GM10266 (cell line): Measurements from ENCODE around the gene MYH15.

Experiments
- DNase-seq: peaks from one replicate; pipeline ENCODE4 v3.0.0; 2012; ENCODE audit errors: extremely low spot score
- CTCF ChIP-seq: IDR thresholded peaks from 2 replicates; pipeline ENCODE4 v1.5.1; 2012; ENCODE audit warnings: mild to moderate bottlenecking, low read depth; ENCODE audit not compliant: control insufficient read depth, insufficient read depth; ENCODE audit errors: missing control alignments

MYH15 gene

GRCh38 chr3:108377384-108377783, 133.0 kb downstream of the MYH15 start:
- TF ChIP-seq CTCF = no peak
- DNase-seq = no peak

DNA sequence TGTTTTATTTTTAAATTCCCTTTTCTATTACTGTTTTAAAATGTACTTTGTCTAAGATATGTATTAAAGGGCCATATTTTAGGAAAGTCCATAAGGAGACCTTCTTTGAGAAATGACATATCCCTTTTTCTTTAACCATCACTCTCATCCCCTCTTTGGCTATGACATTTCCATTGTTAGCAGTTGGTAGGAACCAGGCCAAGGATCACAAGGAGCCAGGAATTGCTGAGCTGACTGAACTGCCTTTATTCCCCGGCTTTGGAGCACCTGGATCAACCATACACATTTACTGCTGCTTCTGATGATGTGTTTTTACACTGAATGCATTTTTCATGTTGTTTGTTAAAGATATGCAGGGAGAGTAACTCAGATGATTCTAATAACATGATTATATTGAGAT, 134.4 kb downstream of the MYH15 start:
- no peak for DNase-seq

DNA sequence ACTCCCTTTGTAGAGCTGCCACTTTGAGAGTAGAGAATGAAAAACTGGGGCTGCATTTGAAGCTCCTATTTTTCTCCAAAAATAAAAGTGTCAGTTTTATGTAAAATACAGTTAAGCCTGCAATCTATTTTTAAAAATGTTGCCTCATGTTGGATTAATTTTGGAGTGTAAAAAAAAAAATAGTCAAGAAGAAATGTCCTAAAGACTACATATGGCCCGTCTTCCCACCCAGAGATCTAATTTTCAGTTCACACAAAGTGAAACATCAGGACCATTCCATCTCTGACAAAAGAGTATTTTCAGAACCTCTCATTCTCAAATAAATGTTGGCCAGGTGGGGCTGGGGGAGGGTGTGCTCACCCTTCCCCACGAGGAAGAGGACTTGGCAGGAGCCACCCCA, 151.4 kb downstream of the MYH15 start:
- no peak for TF ChIP-seq CTCF
- no peak for DNase-seq

More for the DNA sequence above, 134.4 kb downstream of the MYH15 start:
- TF ChIP-seq CTCF = no peak

DNA sequence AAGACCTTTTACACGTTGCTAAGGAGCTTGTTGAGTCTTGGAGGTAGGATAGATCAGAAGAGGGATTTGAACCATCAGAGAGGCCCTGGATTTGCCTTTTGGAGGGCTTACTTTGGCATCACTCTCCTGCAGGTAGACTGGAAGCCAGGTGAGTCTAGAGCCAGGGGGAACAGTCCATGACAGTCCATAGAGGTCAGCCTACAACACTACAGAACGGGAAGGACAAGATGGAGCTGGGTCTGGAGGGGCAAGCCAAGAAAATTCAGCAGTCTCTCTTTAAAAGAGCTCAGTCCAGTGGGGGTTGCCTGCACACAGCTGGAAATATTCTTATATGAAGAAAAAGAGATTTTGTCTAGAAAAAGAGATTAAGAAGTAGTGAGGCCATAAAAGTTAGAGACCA, 153.4 kb downstream of the MYH15 start:
- no peak for DNase-seq
- no peak for TF ChIP-seq CTCF

GRCh38 chr3:108354562-108354961, 155.8 kb downstream of the MYH15 start:
- no peak for TF ChIP-seq CTCF
- DNase-seq = no peak

- DNase-seq = no peak
- no peak for TF ChIP-seq CTCF
Measured at GRCh38 chr3:108352176-108352575, 158.2 kb downstream of the MYH15 start.

DNA sequence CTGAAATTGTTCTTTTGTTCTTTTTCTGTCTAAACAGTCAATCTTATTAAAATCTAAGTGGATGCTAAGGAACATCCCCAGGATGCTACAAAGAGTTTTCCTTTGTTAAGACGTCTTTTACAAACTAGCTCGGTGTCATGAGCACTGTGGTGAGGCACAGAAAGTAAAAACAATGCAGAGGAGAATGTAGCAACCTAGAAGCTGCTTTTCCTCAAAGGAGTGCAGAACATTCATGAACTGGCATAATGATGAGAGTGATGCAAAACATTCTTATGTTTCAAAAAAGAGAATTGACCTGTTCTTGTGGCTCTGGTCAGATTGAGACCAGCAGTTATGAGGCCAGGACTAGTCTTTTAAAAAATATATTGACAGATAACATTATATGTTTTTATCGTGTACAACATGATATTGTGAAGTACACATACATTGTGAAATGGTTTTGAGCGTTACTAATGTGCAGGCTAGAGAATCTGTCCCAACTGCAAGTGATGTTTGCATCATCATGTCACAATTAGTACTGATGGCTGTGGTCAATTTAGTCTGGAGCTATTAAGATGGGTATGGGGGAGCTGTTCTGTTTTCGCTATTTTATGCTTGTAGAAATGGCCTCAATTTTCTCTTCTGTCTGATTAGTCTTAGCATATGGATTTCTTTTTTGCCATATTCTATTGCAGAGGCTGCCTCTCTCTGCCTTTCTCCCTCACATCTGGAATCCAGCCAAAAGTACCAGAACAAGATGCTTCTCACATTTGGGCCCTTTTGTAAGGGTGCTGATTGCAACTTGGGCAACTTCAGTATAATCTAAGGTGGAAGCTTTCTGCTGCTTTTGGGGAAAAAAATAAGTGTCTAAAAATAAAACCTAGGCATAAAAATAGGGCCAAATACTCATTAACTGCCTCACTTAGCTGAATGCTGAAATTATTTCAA, 163.8 kb downstream of the MYH15 start:
- no peak for TF ChIP-seq CTCF
- no peak for DNase-seq
